IPS-15b (cell line): ENCODE results near the gene AGO1.

Experiments used
- H3K27me3 ChIP-seq: one replicate; pipeline ENCODE4 v1.6.1; 2013; ENCODE audit warnings: low read length; ENCODE audit not compliant: control insufficient read depth, insufficient read depth
- H3K36me3 ChIP-seq: one replicate; pipeline ENCODE4 v1.6.1; 2013; ENCODE audit warnings: low read length; ENCODE audit not compliant: control insufficient read depth, insufficient read depth
- H3K4me1 ChIP-seq: one replicate; pipeline ENCODE4 v1.6.1; 2013; ENCODE audit warnings: mild to moderate bottlenecking, low read length; ENCODE audit not compliant: control insufficient read depth, insufficient read depth
- H3K4me3 ChIP-seq: one replicate; pipeline ENCODE4 v1.5.1; 2013; ENCODE audit warnings: low read depth, low read length
- H3K9ac ChIP-seq: one replicate; pipeline ENCODE4 v1.6.1; 2013; ENCODE audit warnings: low read depth, mild to moderate bottlenecking, low read length
- H3K9me3 ChIP-seq: one replicate; pipeline ENCODE4 v1.6.1; 2013; ENCODE audit warnings: mild to moderate bottlenecking, low read length; ENCODE audit not compliant: control insufficient read depth, insufficient read depth

The AGO1 gene

GRCh38 chr1:35925741-35926140, 42.7 kb downstream of the AGO1 start:
- H3K36me3 ChIP-seq: peaks cover 7% of the 10 kb centered on the region
- no peaks in the 10 kb centered on the region for H3K4me1 ChIP-seq
- H3K27me3 ChIP-seq: no peaks in the 10 kb centered on the region
- H3K9ac ChIP-seq: no peak overlapping the region
- H3K4me3 ChIP-seq: no peak overlapping the region
- no peaks in the 10 kb centered on the region for H3K9me3 ChIP-seq

GRCh38 chr1:35927472-35927871, 44.5 kb downstream of the AGO1 start:
- Histone ChIP-seq H3K9ac (no peak overlapping the region), H3K9me3 (no peaks in the 10 kb centered on the region), H3K4me3 (no peak overlapping the region), H3K4me1 (no peaks in the 10 kb centered on the region), H3K27me3 (no peaks in the 10 kb centered on the region), H3K36me3 (no peaks in the 10 kb centered on the region)

GRCh38 chr1:35929730-35930592, 47.0 kb downstream of the AGO1 start:
- peak overlapping the region; percentile 93 for H3K4me3 ChIP-seq
- no peaks in the 10 kb centered on the region for H3K4me1 ChIP-seq
- H3K9me3 ChIP-seq: no peaks in the 10 kb centered on the region

GRCh38 chr1:35930593-35931445, 47.8 kb downstream of the AGO1 start, which contains the start of gene AGO3:
Gene AGO3, plus strand, starts transcription at chr1:35931105. Its CDS starts 322 bp downstream, at chr1:35931427.
- no peaks in the 10 kb centered on the region for H3K36me3 ChIP-seq
- H3K9ac ChIP-seq: peak within 1 kb of the TSS; percentile 92
- H3K27me3 ChIP-seq: no peaks in the 10 kb centered on the region
- H3K4me3 ChIP-seq: peak within 1 kb of the TSS; percentile 93
- H3K4me1 ChIP-seq: peaks cover 5% of the 10 kb centered on the region
- no peaks in the 10 kb centered on the region for H3K9me3 ChIP-seq

More at GRCh38 chr1:35929730-35930592, 47.0 kb downstream of the AGO1 start:
- Histone ChIP-seq H3K9ac (peak overlapping the region; percentile 92), H3K36me3 (no peaks in the 10 kb centered on the region), H3K27me3 (no peaks in the 10 kb centered on the region)

- Histone ChIP-seq H3K36me3 (no peaks in the 10 kb centered on the region), H3K4me1 (peaks cover 5% of the 10 kb centered on the region), H3K9ac (peak overlapping the region; percentile 92), H3K27me3 (no peaks in the 10 kb centered on the region), H3K9me3 (no peaks in the 10 kb centered on the region), H3K4me3 (peak overlapping the region; percentile 93)
These were observed 48.6 kb downstream of the AGO1 start for GRCh38 chr1:35931446-35932157.

- H3K27me3 ChIP-seq: no peaks in the 10 kb centered on the region
- H3K4me3 ChIP-seq: peak overlapping the region; percentile 93
- peaks cover 5% of the 10 kb centered on the region for H3K4me1 ChIP-seq
- no peaks in the 10 kb centered on the region for H3K9me3 ChIP-seq
- no peaks in the 10 kb centered on the region for H3K36me3 ChIP-seq
- no peak overlapping the region for H3K9ac ChIP-seq
These were observed 49.2 kb downstream of the AGO1 start for GRCh38 chr1:35932158-35932636.

GRCh38 chr1:35932941-35933340, 49.9 kb downstream of the AGO1 start:
- Histone ChIP-seq H3K36me3 (no peaks in the 10 kb centered on the region), H3K4me3 (no peak overlapping the region), H3K9me3 (no peaks in the 10 kb centered on the region), H3K9ac (no peak overlapping the region), H3K27me3 (no peaks in the 10 kb centered on the region), H3K4me1 (peaks cover 5% of the 10 kb centered on the region)

- Histone ChIP-seq H3K4me3 (no peak overlapping the region), H3K27me3 (no peaks in the 10 kb centered on the region), H3K4me1 (peaks cover 5% of the 10 kb centered on the region), H3K36me3 (no peaks in the 10 kb centered on the region), H3K9ac (no peak overlapping the region), H3K9me3 (no peaks in the 10 kb centered on the region)
These were observed 52.7 kb downstream of the AGO1 start for GRCh38 chr1:35935442-35936388.

GRCh38 chr1:35936838-35937237, 53.8 kb downstream of the AGO1 start:
- Histone ChIP-seq H3K9ac (no peak overlapping the region), H3K36me3 (no peaks in the 10 kb centered on the region), H3K4me3 (no peak overlapping the region), H3K9me3 (no peaks in the 10 kb centered on the region), H3K27me3 (no peaks in the 10 kb centered on the region), H3K4me1 (peaks cover 5% of the 10 kb centered on the region)

- Histone ChIP-seq H3K9me3 (no peaks in the 10 kb centered on the region), H3K27me3 (no peaks in the 10 kb centered on the region), H3K4me1 (peaks cover 5% of the 10 kb centered on the region), H3K4me3 (no peak overlapping the region), H3K36me3 (no peaks in the 10 kb centered on the region), H3K9ac (no peak overlapping the region)
These were observed 56.5 kb downstream of the AGO1 start for GRCh38 chr1:35939484-35939883.
